Measurements from ENCODE around the gene MANSC4.

The MANSC4 gene

GRCh38 chr12:27730097-27730588, 49.9 kb downstream of the MANSC4 start:
- no peak overlapping the region for H3K9ac ChIP-seq
- H3K27ac ChIP-seq, result no peak overlapping the region
- no peaks in the 10 kb centered on the region for H3K79me2 ChIP-seq
- H3K4me2 ChIP-seq (ENCODE audit: low read length), result no peak overlapping the region
- H2AFZ ChIP-seq, result no peak overlapping the region
- H3K36me3 ChIP-seq (ENCODE audit: control insufficient read depth, insufficient read depth, low read length), result no peaks in the 10 kb centered on the region
- TF ChIP-seq CTCF (IDR thresholded peaks at IDR 0.05), result no peak
- no peaks in the 10 kb centered on the region for H3K27me3 ChIP-seq (ENCODE audit: control insufficient read depth, insufficient read depth, low read length)
- H3K4me3 ChIP-seq (ENCODE audit: low read depth, low read length), result no peak overlapping the region
- no peaks in the 10 kb centered on the region for H3K9me3 ChIP-seq (ENCODE audit: control insufficient read depth, low read length)
- H3K4me1 ChIP-seq, result no peaks in the 10 kb centered on the region

- no peak overlapping the region for H3K4me3 ChIP-seq (ENCODE audit: low read depth, low read length)
- no peak overlapping the region for H2AFZ ChIP-seq
- no peaks in the 10 kb centered on the region for H3K79me2 ChIP-seq
- no peaks in the 10 kb centered on the region for H3K27me3 ChIP-seq (ENCODE audit: control insufficient read depth, insufficient read depth, low read length)
- no peaks in the 10 kb centered on the region for H3K9me3 ChIP-seq (ENCODE audit: control insufficient read depth, low read length)
- H3K36me3 ChIP-seq (ENCODE audit: control insufficient read depth, insufficient read depth, low read length), result no peaks in the 10 kb centered on the region
- H3K27ac ChIP-seq, result no peak overlapping the region
- no peaks in the 10 kb centered on the region for H3K4me1 ChIP-seq
- no peak for TF ChIP-seq CTCF (IDR thresholded peaks at IDR 0.05)
- H3K9ac ChIP-seq, result no peak overlapping the region
- no peak overlapping the region for H3K4me2 ChIP-seq (ENCODE audit: low read length)
Observed at GRCh38 chr12:27723212-27723611, 56.8 kb downstream of the MANSC4 start.
